Measurements from ENCODE around the gene THAP4.
A peak's percentile ranks its signal among the peaks of the same experiment; 100 is the strongest.

The THAP4 gene

DNA sequence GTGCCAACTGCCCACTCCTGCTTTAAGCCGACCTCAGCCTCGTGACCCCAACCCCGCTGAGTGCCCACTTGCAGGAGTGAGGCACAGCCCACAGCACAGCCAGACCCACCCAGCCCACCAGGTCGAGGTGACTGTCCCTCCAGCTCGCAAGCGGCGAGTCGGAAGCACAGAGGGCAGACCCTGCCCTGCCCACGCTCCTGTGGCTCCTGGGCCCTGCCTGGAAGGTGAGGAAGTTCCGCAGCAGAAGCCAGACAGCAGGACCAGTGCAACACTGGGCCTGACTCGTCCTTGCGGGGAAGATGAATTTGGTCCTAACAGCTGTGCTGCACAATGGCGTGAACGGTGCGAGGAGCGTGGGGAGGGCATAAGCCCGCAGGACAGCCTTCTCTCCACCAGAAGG, 39.7 kb upstream of the THAP4 start:
- Histone ChIP-seq H3K27ac (no peak overlapping the region), H3K9ac (ENCODE audit: insufficient read length) (no peak overlapping the region), H3K9me3 (ENCODE audit: low read depth, low read length) (no peaks in the 10 kb centered on the region), H3K36me3 (ENCODE audit: insufficient read depth, low read length) (peaks cover 57% of the 10 kb centered on the region), H3K4me3 (no peak overlapping the region)
- DNase-seq (ENCODE audit: low read depth, low spot score) = no peak
- TF ChIP-seq EZH2 (IDR thresholded peaks at IDR 0.05) (no peak), FOXP2 (optimal IDR thresholded peaks at IDR 0.05; ENCODE audit: control extremely low read depth, extremely low read length, insufficient read depth) (no peak), POLR2AphosphoS5 (IDR thresholded peaks at IDR 0.05; ENCODE audit: borderline replicate concordance, low read depth, low read length) (no peak)

DNA sequence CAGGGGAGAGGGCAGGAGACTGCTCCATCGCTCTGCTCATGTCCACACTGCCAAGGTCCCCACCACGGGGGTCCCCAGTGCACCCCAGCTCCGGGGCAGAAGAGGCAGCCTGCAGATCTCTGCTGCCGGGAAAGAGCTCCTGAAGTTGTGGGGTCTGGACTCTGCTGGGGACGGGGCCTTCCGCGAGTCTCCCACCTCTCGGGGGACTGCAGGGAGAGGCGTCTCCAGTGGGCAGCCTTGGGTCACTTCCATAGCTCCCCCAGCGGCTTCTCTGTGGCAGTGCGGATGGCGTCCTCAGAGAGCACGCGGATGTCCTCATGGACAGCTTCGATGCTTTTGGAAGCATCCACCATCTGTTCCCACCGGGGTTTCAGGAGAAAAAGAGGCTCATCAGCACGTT, 38.9 kb upstream of the THAP4 start:
- TF ChIP-seq POLR2AphosphoS5 (IDR thresholded peaks at IDR 0.05; ENCODE audit: borderline replicate concordance, low read depth, low read length) (0 out of 2 replicates have a peak, but pooled peaks have one; percentile 5), FOXP2 (optimal IDR thresholded peaks at IDR 0.05; ENCODE audit: control extremely low read depth, extremely low read length, insufficient read depth) (no peak), EZH2 (IDR thresholded peaks at IDR 0.05) (no peak)
- H3K9ac ChIP-seq (ENCODE audit: insufficient read length) = no peak overlapping the region
- DNase-seq (ENCODE audit: low read depth, low spot score) = no peak
- H3K4me3 ChIP-seq = no peak overlapping the region
- peaks cover 49% of the 10 kb centered on the region for H3K36me3 ChIP-seq (ENCODE audit: insufficient read depth, low read length)
- no peak overlapping the region for H3K27ac ChIP-seq
- no peaks in the 10 kb centered on the region for H3K9me3 ChIP-seq (ENCODE audit: low read depth, low read length)

DNA sequence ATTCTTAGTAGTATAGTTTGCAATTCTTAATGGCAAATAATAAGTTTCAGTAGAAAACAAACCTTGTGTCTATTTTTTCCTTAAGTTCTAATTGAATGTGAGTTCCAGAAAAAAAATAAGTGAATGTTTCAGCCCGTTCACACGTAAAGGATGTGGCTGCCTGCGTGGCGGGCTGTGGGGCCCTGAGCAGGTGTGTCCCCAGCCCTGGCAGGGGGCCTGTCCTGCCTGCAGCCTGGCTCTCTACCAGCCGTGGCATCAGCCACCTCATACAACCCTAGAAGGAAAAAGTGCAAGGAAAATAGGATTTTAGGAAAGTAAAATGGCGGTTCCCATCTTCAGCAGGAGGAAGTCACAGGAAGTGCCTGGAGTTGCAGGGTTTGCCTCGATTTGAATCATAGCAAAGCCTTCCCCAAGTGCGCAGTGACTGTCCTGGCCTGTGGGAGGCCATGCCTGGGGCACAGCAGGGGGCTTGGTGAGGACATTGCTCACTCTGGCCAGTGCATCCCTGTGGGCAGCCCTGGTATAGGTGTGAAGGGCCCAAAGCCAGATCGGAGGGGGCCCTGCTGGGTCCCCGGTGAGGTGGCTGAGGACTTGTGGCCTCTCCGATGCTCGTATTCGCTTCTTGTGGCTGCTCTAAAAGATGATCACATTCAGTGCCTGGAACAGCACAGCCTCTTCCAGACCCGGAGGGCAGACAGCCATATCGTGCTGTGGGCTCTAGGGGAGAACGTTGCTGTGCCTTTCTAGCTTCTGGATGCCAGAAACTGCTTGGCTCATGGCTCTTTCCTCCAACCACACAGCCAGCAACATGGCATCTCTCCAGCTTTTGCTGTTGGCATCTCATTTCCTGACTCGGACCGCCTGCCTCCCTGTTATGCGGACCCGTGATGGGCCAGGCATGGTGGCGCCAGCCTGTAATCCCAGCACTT, 37.1 kb upstream of the THAP4 start:
- Histone ChIP-seq H3K9me3 (ENCODE audit: low read depth, low read length) (no peaks in the 10 kb centered on the region), H3K27ac (peak overlapping the region; percentile 75), H3K4me3 (no peak overlapping the region), H3K9ac (ENCODE audit: insufficient read length) (no peak overlapping the region), H3K36me3 (ENCODE audit: insufficient read depth, low read length) (peaks cover 36% of the 10 kb centered on the region; the same call in 1 of the 2 replicates)
- no peak for DNase-seq (ENCODE audit: low read depth, low spot score)
- TF ChIP-seq POLR2AphosphoS5 (IDR thresholded peaks at IDR 0.05; ENCODE audit: borderline replicate concordance, low read depth, low read length) (no peak), FOXP2 (optimal IDR thresholded peaks at IDR 0.05; ENCODE audit: control extremely low read depth, extremely low read length, insufficient read depth) (no peak), EZH2 (IDR thresholded peaks at IDR 0.05) (no peak)

DNA sequence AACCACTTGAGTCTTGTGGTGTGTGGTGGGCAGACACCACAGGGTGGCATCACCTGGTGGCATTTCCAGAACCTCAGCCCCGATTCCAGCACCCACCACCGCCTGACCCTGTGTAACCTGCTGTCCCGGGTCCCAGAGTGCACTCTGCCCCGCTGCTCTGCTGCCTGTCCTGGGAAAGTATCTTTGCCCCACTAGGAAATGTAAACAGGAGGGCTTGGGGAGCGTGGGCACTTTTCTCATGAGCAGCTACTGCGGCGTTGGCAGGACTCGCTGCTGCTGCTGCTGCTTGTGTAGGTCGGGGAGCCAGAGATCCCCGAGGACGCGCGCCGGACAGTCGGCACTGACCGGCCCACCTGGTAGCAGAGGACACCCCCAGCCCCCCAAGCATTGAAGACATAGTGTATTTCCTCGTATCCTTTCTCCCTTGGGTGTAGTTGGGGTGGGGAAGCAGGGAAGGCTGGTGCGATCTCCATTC, 36.3 kb upstream of the THAP4 start:
- no peak overlapping the region for H3K9ac ChIP-seq (ENCODE audit: insufficient read length)
- no peaks in the 10 kb centered on the region for H3K9me3 ChIP-seq (ENCODE audit: low read depth, low read length)
- peak overlapping the region; percentile 75 for H3K27ac ChIP-seq
- H3K4me3 ChIP-seq = no peak overlapping the region
- no peak for DNase-seq (ENCODE audit: low read depth, low spot score)
- no peak for TF ChIP-seq POLR2AphosphoS5 (IDR thresholded peaks at IDR 0.05; ENCODE audit: borderline replicate concordance, low read depth, low read length)
- no peak for TF ChIP-seq FOXP2 (optimal IDR thresholded peaks at IDR 0.05; ENCODE audit: control extremely low read depth, extremely low read length, insufficient read depth)
- TF ChIP-seq EZH2 (IDR thresholded peaks at IDR 0.05) = no peak
- H3K36me3 ChIP-seq (ENCODE audit: insufficient read depth, low read length) = peaks cover 31% of the 10 kb centered on the region; the same call in 1 of the 2 replicates

DNA sequence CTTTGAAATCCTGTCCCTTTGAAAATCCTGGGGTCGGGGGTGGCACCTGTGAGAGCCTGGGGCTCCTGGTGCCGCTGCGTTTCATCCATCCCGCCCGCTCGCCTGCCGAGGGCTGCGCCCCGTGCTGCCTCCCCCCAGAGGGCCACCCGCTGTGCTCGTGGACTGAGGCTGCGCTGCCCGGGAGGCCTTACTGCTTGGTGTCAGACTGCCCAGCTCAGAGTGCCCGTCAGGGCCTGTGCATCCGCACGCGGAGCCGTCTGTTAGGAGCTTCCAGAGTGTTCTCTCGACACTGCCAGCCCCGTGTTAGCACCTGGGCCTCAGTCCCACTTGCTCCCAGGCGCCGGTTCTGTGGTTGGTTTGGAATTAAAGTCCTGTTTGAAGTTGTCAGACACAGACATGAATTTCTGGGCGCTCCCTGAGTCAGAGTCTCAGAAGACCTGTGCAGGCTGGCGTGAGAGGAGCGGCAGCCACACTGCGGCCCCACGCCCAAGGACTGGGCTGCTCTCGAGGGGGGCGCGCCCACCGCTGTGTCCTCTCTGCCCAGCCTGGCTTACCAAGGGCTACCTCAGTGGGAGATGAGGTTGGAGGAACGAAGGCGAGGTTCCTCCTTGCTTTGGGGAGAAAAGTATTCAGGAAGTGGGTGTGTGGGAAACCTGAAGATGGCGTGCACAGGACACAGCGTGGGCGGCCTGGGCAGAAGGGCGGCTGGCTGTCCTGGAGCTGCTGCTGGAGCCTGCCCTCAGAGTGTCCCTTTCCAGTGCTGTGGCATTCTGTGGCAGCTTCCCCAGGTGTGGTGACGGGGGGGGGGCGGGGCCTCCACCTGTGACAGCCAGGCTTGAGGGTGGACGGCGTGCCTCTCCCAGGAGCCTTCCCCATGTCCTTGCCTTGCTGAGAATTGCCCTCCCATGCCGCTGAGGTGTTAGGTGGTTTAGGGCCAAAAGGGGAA, 35.6 kb upstream of the THAP4 start:
- DNase-seq (ENCODE audit: low read depth, low spot score) = no peak
- Histone ChIP-seq H3K9ac (ENCODE audit: insufficient read length) (no peak overlapping the region), H3K36me3 (ENCODE audit: insufficient read depth, low read length) (peaks cover 24% of the 10 kb centered on the region; the same call in 1 of the 2 replicates), H3K4me3 (no peak overlapping the region), H3K27ac (no peak overlapping the region), H3K9me3 (ENCODE audit: low read depth, low read length) (no peaks in the 10 kb centered on the region)
- TF ChIP-seq FOXP2 (optimal IDR thresholded peaks at IDR 0.05; ENCODE audit: control extremely low read depth, extremely low read length, insufficient read depth) = no peak
- no peak for TF ChIP-seq POLR2AphosphoS5 (IDR thresholded peaks at IDR 0.05; ENCODE audit: borderline replicate concordance, low read depth, low read length)
- TF ChIP-seq EZH2 (IDR thresholded peaks at IDR 0.05) = no peak

DNA sequence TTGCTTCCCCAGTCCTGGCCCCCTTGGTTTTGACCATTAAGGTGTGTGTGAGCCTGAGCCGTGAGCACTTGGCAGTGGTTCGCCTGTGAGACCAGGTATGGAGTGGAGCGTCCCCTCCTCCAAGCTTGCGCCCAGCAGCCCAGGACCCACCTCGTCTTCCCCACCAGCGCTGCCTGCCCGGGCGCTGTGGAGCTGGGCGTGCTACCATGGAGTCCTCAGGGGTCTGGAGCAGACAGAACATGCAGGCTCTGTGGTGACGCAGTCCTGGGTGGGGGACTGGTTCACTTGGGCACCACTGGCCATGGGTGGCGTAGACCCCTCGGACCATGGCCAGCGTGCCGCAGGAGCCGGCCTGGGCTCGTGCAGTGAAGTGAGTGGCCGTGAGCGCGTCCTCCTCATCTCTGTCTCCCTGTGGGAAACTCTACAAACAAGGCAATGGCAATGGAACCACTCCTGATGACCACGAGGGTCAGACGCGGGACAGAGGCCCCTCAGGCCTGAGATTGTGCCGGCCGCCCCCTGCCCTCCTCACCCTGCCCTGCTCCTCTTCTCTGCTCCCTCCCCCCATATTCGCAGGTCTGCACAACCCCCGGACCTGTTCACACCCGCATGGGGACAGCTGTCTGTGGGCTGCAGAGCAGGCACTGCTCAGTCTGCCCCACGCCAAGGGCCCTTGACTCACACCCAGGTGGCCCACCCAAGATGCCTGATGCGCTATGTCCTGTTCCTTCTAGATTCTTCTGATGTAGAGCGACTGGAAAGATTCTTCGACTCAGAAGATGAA, 34.7 kb upstream of the THAP4 start:
- H3K9ac ChIP-seq (ENCODE audit: insufficient read length) = no peak overlapping the region
- H3K27ac ChIP-seq = no peak overlapping the region
- no peak overlapping the region for H3K4me3 ChIP-seq
- DNase-seq (ENCODE audit: low read depth, low spot score) = no peak
- H3K36me3 ChIP-seq (ENCODE audit: insufficient read depth, low read length) = peaks cover 15% of the 10 kb centered on the region; the same call in 1 of the 2 replicates
- no peaks in the 10 kb centered on the region for H3K9me3 ChIP-seq (ENCODE audit: low read depth, low read length)
- no peak for TF ChIP-seq POLR2AphosphoS5 (IDR thresholded peaks at IDR 0.05; ENCODE audit: borderline replicate concordance, low read depth, low read length)
- no peak for TF ChIP-seq FOXP2 (optimal IDR thresholded peaks at IDR 0.05; ENCODE audit: control extremely low read depth, extremely low read length, insufficient read depth)
- TF ChIP-seq EZH2 (IDR thresholded peaks at IDR 0.05) = no peak

DNA sequence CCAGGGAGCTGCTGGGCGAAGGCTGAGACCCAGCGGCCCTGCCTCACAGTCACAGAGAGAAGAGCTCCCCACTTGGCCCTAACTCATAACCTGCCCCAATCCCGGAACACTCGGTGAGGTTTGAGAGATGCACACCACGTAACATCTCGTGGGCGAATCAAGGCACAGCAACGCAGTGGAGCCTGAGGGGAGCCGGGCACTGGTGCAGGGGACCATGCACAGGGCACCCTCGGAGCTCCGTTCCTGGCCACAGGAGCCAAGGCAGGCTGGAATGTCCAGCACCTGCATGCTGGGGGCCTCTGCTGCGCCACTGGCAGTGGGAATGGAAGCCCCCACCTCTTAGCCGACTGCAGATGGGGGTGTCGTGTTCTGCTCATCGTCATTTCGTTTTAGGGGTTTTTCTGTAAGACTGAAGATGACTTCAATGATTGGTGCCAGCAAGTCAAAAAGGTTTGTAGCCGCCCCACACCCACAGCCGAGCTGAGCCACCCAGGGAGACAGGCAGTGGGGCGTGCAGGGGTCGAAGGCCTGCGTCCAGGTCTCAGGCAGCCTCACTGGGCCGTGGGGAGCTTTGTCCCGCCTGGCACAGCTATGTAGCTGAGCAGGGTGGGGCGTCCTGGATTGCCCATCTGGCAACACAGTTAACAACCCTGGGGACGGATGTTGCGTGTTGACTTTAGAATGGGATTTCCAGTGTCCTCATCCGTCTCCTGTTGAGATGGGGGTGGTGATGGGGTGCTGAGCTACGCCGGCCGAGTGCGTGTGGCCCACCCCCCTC, 33.6 kb upstream of the THAP4 start:
- TF ChIP-seq EZH2 (IDR thresholded peaks at IDR 0.05) = no peak
- Histone ChIP-seq H3K9me3 (ENCODE audit: low read depth, low read length) (no peaks in the 10 kb centered on the region), H3K4me3 (no peak overlapping the region), H3K36me3 (ENCODE audit: insufficient read depth, low read length) (peaks cover 7% of the 10 kb centered on the region; the same call in 1 of the 2 replicates), H3K9ac (ENCODE audit: insufficient read length) (no peak overlapping the region), H3K27ac (no peak overlapping the region)
- no peak for DNase-seq (ENCODE audit: low read depth, low spot score)

All from SK-N-MC (cell line).